ENCODE data around the gene HASPIN. TPM values are rescaled to one million over a fixed set of nuclear protein-coding genes. Genes with fewer than 3 reads are reported as not detected.
"Not testable (repeated sequence)": the region's sequence is repeated elsewhere in the genome, so short reads cannot be mapped to it uniquely, and the experiment has no call there.

Gene HASPIN
- polyA plus RNA-seq, 3 donors = 0.05 TPM; not detected in 2

DNA sequence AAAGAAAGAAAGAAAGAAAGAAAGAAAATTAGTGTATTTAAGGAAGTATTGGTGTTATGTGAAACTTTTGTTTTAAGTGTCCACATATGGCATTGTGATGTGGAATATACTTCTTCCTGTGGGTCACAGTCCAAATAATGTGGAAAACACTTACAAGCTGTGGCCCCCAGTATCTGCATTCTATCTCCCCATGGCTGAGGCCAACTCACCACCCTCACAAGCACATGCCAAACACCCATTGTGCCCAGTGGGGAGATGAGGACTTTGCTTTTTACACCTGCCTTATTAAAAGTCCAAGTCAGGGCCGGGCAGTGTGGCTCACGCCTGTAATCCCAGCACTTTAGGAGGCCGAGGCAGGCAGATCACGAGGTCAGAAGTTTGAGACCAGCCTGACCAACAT lies 23.8 kb upstream of the HASPIN start:
- Histone ChIP-seq H3K36me3 (replicated peaks in 1 of 2; ENCODE audit: control insufficient read depth in 1 of 2, insufficient read depth in 2 of 2, low read length in 2 of 2) (no peaks in the 10 kb centered on the region), H3K9me3 (replicated peaks in 1 of 2; ENCODE audit: control insufficient read depth in 1 of 2, insufficient read depth in 1 of 2, low read length in 2 of 2) (peaks cover 0 to 12% of the 10 kb centered on the region in 2 donors), H3K4me1 (ENCODE audit: control insufficient read depth in 1 of 2, insufficient read depth in 2 of 2, low read length in 2 of 2) (peaks cover 15 to 17% of the 10 kb centered on the region in 2 donors), H3K4me2 (replicated peaks; ENCODE audit: extremely low read depth, low read length, poor library complexity, severe bottlenecking) (no peak overlapping the region), H3K9ac (ENCODE audit: insufficient read depth, low read length, poor library complexity, severe bottlenecking) (no peak overlapping the region), H4K20me1 (ENCODE audit: insufficient read depth, low read length) (no peaks in the 10 kb centered on the region), H3K27me3 (ENCODE audit: control insufficient read depth in 2 of 2, insufficient read depth in 2 of 2, low read length in 2 of 2) (peaks cover 0 to 7% of the 10 kb centered on the region in 2 donors), H3K79me2 (ENCODE audit: insufficient read depth, low read length) (no peaks in the 10 kb centered on the region), H3K4me3 (replicated peaks in 1 of 3; ENCODE audit: low read depth in 2 of 3, low read length in 3 of 3) (no peak overlapping the region), H2AFZ (ENCODE audit: insufficient read depth, low read depth, low read length, poor library complexity, severe bottlenecking) (no peak overlapping the region), H3K27ac (ENCODE audit: low read depth in 1 of 2, low read length in 2 of 2) (no peak overlapping the region)
- no peak for DNase-seq
- H3K4me1 Mint-ChIP-seq = peaks cover 20% of the 10 kb centered on the region
- intact Hi-C loops (cut with micrococcal nuclease) = no loop called here
- no peak overlapping the region for H3K27ac Mint-ChIP-seq
- peaks cover 0 to 23% (median 12%) of the 10 kb centered on the region in 7 donors for H3K9me3 Mint-ChIP-seq
- H3K4me3 Mint-ChIP-seq = no peak overlapping the region
- WGBS (ENCODE audit: insufficient coverage) = 96% methylated on average over 4 of the region's 4 CpGs
- H3K27me3 Mint-ChIP-seq (ENCODE audit: low read depth in 3 of 3) = peaks cover 12 to 17% (median 15%) of the 10 kb centered on the region in 3 donors
- TF ChIP-seq CTCF (IDR thresholded peaks at IDR 0.05) = no peak
- peaks cover 0 to 3% of the 10 kb centered on the region in 2 donors for H3K36me3 Mint-ChIP-seq

DNA sequence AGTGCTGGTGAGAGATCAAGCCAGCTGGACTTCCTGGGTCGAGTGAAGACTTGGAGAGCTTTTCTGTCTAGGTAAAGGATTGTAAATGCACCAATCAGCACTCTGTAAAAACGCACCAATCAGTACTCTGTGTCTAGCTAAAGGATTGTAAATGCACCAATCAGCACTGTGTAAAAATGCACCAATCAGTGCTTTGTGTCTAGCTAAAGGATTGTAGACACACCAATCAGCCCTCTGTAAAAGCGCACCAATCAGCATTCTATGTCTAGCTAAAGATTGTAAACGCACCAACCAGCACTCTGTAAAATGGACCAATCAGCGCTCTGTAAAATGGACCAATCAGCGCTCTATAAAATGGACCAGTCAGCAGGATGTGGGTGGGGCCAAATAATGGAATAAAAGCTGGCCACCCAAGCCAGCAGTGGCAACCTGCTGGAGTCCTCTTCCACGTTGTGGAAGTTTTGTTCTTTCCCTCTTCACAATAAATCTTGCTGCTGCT lies 21.6 kb upstream of the HASPIN start:
- H3K4me1 Mint-ChIP-seq; H3K4me3 ChIP-seq (replicated peaks in 1 of 3; ENCODE audit: low read depth in 2 of 3, low read length in 3 of 3); H2AFZ ChIP-seq (ENCODE audit: insufficient read depth, low read depth, low read length, poor library complexity, severe bottlenecking); H3K36me3 Mint-ChIP-seq; H3K36me3 ChIP-seq (replicated peaks in 1 of 2; ENCODE audit: control insufficient read depth in 1 of 2, insufficient read depth in 2 of 2, low read length in 2 of 2); H3K9ac ChIP-seq (ENCODE audit: insufficient read depth, low read length, poor library complexity, severe bottlenecking); DNase-seq; H3K4me1 ChIP-seq (ENCODE audit: control insufficient read depth in 1 of 2, insufficient read depth in 2 of 2, low read length in 2 of 2); H3K27ac ChIP-seq (ENCODE audit: low read depth in 1 of 2, low read length in 2 of 2); H3K4me3 Mint-ChIP-seq; H3K27me3 ChIP-seq (ENCODE audit: control insufficient read depth in 2 of 2, insufficient read depth in 2 of 2, low read length in 2 of 2); intact Hi-C loops (cut with micrococcal nuclease); H3K4me2 ChIP-seq (replicated peaks; ENCODE audit: extremely low read depth, low read length, poor library complexity, severe bottlenecking); H3K79me2 ChIP-seq (ENCODE audit: insufficient read depth, low read length); H4K20me1 ChIP-seq (ENCODE audit: insufficient read depth, low read length); H3K27ac Mint-ChIP-seq: not testable (repeated sequence)
- H3K9me3 ChIP-seq (replicated peaks in 1 of 2; ENCODE audit: control insufficient read depth in 1 of 2, insufficient read depth in 1 of 2, low read length in 2 of 2) = peaks cover 0 to 12% of the 10 kb centered on the region in 2 donors
- WGBS (ENCODE audit: insufficient coverage) = 100% methylated on average over 5 of the region's 7 CpGs
- H3K27me3 Mint-ChIP-seq (ENCODE audit: low read depth in 3 of 3) = peaks cover 2 to 14% (median 6%) of the 10 kb centered on the region in 3 donors
- H3K9me3 Mint-ChIP-seq = peaks cover 0 to 20% (median 12%) of the 10 kb centered on the region in 7 donors

Measured in CD14-positive monocyte (primary cell).